T-cell (primary cell): ENCODE measurements around the gene SEMA4D. TPM values are rescaled to one million over a fixed set of nuclear protein-coding genes. Genes with fewer than 3 reads are reported as not detected.

Experiments used
- ATAC-seq, 4 experiments: fragments of 200-7000 bp in 3 of 4; fragments of 150-1000 bp in 1 of 4; cut with Tn5 transposase; replicated peaks in 1 of 4; 1 replicate in 3 of 4; 2 replicates in 1 of 4; pipeline ENCODE4 v1.10.0; 2021; ENCODE audit warnings: moderate library complexity in 3 of 4, mild to moderate bottlenecking in 2 of 4, moderate number of reproducible peaks in 1 of 4
- CTCF ChIA-PET, 2 donors: fragments of 300-600 bp; sonication (Branson Sonifier 250); formaldehyde crosslinking; loops; one replicate each; lab custom pipeline; 2022; ENCODE audit warnings: antibody characterized with exemption in 2 of 2; lab: Charles Lee
- POLR2A ChIA-PET, 2 donors: fragments of 300-600 bp; sonication (Branson Sonifier 250); formaldehyde crosslinking; loops; one replicate each; lab custom pipeline; 2022; ENCODE audit warnings: antibody characterized with exemption in 2 of 2; lab: Charles Lee
- DNase-seq, 35 experiments: peaks; one replicate each; pipeline versions ENCODE4 v3.0.0 to v3.0.0-alpha.2; 2013 to 2023
- H3K27ac ChIP-seq: one replicate; pipeline ENCODE4 v1.5.1; 2013; ENCODE audit warnings: low read length
- H3K27me3 ChIP-seq, 2 experiments: replicated peaks in 1 of 2; 1 replicate in 1 of 2; 2 replicates in 1 of 2; pipeline versions ENCODE4 v1.6.1 to v1.7.0; 2013; ENCODE audit warnings: low read length in 1 of 2, mixed read lengths in 1 of 2; ENCODE audit not compliant: control insufficient read depth in 2 of 2, insufficient read depth in 2 of 2; ENCODE audit errors: extremely low read depth in 1 of 2
- H3K36me3 ChIP-seq, 2 donors: 1 replicate in 1 of 2; 2 replicates in 1 of 2; pipeline versions ENCODE4 v1.6.1 to v1.7.0; 2013; ENCODE audit warnings: low read length in 1 of 2; ENCODE audit not compliant: control insufficient read depth in 2 of 2, insufficient read depth in 1 of 2; ENCODE audit errors: extremely low read depth in 1 of 2
- H3K4me1 ChIP-seq, 2 experiments: 1 replicate in 1 of 2; 2 replicates in 1 of 2; pipeline versions ENCODE4 v1.6.1 to v1.7.0; 2013; ENCODE audit warnings: low read length in 2 of 2, mixed read lengths in 1 of 2; ENCODE audit not compliant: insufficient read depth in 2 of 2, control insufficient read depth in 1 of 2; ENCODE audit errors: extremely low read depth in 1 of 2
- H3K4me3 ChIP-seq, 2 donors: 1 replicate in 1 of 2; 2 replicates in 1 of 2; pipeline versions ENCODE4 v1.5.1 to v1.7.0; 2013; ENCODE audit warnings: mild to moderate bottlenecking in 2 of 2, low read length in 1 of 2, moderate library complexity in 1 of 2; ENCODE audit not compliant: control insufficient read depth in 1 of 2; ENCODE audit errors: extremely low read depth in 1 of 2
- H3K9me3 ChIP-seq: 2 replicates; pipeline ENCODE4 v1.7.0; 2013
- H3K27ac Mint-ChIP-seq, 2 donors: one replicate each; pipeline ENCODE4 v1.8.0; 2020 to 2021; ENCODE audit warnings: mild to moderate bottlenecking in 2 of 2, mixed read lengths in 2 of 2
- H3K27me3 Mint-ChIP-seq, 2 donors: one replicate each; pipeline ENCODE4 v1.8.0; 2021 to 2022; ENCODE audit warnings: mixed read lengths in 2 of 2
- H3K36me3 Mint-ChIP-seq: one replicate; pipeline ENCODE4 v1.8.0; 2021; ENCODE audit warnings: mixed read lengths
- H3K4me1 Mint-ChIP-seq, 3 donors: one replicate each; pipeline ENCODE4 v1.8.0; 2020 to 2022; ENCODE audit warnings: mixed read lengths in 3 of 3, mild to moderate bottlenecking in 1 of 3
- H3K4me3 Mint-ChIP-seq, 3 donors: one replicate each; pipeline ENCODE4 v1.8.0; 2020 to 2022; ENCODE audit warnings: mild to moderate bottlenecking in 3 of 3, mixed read lengths in 3 of 3, moderate library complexity in 3 of 3
- H3K9me3 Mint-ChIP-seq, 3 donors: one replicate each; pipeline ENCODE4 v1.8.0; 2020 to 2022; ENCODE audit warnings: mixed read lengths in 3 of 3
- WGBS: methylation state at CpG from one replicate; pipeline ENCODE4 v1.1.5; 2013; ENCODE audit warnings: missing lambda C conversion rate; ENCODE audit not compliant: insufficient coverage; 5-methylcytosine and 5-hydroxymethylcytosine counted together
- total RNA-seq, 35 experiments: library from RNA in 6 of 35; stranded (reverse) in 6 of 35; fragments of 120-200 nt in 1 of 35; gene quantifications; one replicate each; pipeline versions ENCODE4 v1.2.1 to v1.2.4 and lab custom pipeline; 2013 to 2026

SEMA4D gene
- total RNA-seq, 5 donors from 2014 or later (not counting 1 experiment from before 2014, with no cell fraction given) = 347 to 585 (median 434) TPM

DNA sequence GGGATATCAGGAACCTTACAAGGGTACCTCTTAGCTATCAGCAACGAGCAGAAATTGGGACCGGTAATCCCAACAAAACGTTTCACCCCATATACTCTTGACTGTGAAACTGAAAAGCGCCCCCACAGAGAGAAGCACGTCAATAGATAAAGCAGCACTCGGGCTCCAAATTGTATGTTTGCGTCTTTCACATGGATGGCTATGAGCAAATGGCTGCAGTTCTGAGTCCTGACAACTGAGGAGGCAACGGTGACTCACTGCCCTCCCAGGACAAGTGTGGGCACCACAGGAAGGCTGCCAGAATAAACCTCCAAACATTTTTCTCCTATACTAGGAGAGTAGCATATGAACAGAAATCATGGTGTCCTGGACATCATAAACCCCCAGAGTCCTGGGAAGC lies 36.6 kb downstream of the SEMA4D start:
- no peaks in the 10 kb centered on the region for H3K27me3 ChIP-seq
- ATAC-seq (peak in 1 of 4 experiments; percentile 13), DNase-seq (peak in 1 of 35 experiments; percentile 40)
- Mint-ChIP-seq H3K27me3 (no peaks in the 10 kb centered on the region), H3K9me3 (no peaks in the 10 kb centered on the region), H3K36me3 (peaks cover 32% of the 10 kb centered on the region), H3K27ac (peak overlapping the region; percentile 96 to 97), H3K4me1 (peaks cover 98% of the 10 kb centered on the region in 3 donors), H3K4me3 (peak overlapping the region in 2 of 3 donors; percentile 15 to 49)
- 52% methylated on average over 4 of the region's 8 CpGs for WGBS
- no peaks in the 10 kb centered on the region for H3K9me3 ChIP-seq
- peak overlapping the region; percentile 44 for H3K27ac ChIP-seq
- H3K4me3 ChIP-seq = no peak overlapping the region
- H3K36me3 ChIP-seq = peaks cover 10 to 32% of the 10 kb centered on the region in 2 donors
- CTCF ChIA-PET = no interaction called here
- H3K4me1 ChIP-seq = peaks cover 70 to 98% of the 10 kb centered on the region in 2 experiments
- POLR2A ChIA-PET = no interaction called here

DNA sequence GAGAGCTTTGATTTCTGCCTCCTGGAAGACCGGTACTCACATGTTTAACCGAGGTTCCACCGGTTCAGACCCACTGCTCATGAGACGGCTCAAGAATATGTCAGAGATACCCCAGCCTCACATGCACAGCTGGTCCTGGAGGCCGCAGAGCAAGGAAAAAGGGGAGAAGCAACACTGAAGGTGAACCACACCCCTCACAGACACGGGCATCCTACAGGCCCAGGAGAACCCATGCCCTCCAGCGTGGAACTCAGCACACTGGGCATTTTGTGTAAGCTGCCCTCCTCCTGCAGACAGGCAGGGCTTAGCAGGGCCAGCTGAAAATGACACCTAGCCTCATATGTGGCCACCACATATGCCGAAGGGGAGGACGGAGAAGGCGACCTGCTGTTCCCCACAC lies 37.4 kb downstream of the SEMA4D start:
- Mint-ChIP-seq H3K9me3 (no peaks in the 10 kb centered on the region), H3K27ac (peak overlapping the region; percentile 96 to 97), H3K36me3 (peaks cover 29% of the 10 kb centered on the region), H3K4me3 (peak overlapping the region in 2 of 3 donors; percentile 19 to 49), H3K27me3 (no peaks in the 10 kb centered on the region), H3K4me1 (peaks cover 98% of the 10 kb centered on the region in 3 donors)
- Histone ChIP-seq H3K27me3 (no peaks in the 10 kb centered on the region), H3K4me1 (peaks cover 70 to 98% of the 10 kb centered on the region in 2 experiments), H3K4me3 (no peak overlapping the region), H3K36me3 (peaks cover 6 to 31% of the 10 kb centered on the region in 2 donors), H3K27ac (peak overlapping the region; percentile 20), H3K9me3 (no peaks in the 10 kb centered on the region)
- ATAC-seq (no peak), DNase-seq (no peak)
- POLR2A ChIA-PET = interaction anchor here in 1 of 2 donors (0.6 kb wide), 1 partner anchor 27 kb away, joined by 3 read pairs; no protein-coding TSS in a partner anchor
- CTCF ChIA-PET = no interaction called here
- 84% methylated on average over 7 of the region's 10 CpGs for WGBS

DNA sequence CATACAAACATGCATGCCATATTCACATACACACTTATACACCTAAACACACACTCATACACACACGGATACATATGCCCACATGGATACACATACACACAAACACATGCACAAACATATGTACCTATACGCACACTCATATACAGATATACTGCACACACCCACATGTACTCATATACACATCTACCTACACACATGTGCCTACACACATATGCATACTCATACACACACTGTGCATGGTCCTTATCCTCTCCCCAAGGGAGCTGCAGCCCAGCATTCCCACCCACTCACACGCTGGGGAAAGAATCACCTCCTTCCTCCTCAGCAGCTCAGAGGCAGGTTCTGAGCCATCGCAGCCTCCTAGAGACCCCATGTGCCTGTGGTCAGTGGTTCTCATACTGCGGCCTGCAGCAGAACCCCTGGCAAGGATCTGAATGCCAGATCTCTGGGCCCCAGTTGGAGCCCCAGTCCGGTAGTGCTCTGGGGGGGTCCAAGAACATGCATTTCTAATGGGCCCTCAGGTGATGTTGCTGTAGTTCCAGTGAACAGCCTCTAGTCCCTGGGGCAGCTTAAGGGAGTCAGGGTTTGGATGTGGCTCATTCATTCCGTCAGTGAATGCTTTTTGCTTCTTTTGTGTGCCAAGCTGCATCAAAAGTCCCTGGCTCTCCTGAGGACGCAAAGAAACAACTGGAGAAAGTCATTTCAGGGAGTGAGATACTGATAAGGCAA lies 39.0 kb downstream of the SEMA4D start:
- H3K4me3 Mint-ChIP-seq = peak overlapping the region in 1 of 3 donors; percentile 49

DNA sequence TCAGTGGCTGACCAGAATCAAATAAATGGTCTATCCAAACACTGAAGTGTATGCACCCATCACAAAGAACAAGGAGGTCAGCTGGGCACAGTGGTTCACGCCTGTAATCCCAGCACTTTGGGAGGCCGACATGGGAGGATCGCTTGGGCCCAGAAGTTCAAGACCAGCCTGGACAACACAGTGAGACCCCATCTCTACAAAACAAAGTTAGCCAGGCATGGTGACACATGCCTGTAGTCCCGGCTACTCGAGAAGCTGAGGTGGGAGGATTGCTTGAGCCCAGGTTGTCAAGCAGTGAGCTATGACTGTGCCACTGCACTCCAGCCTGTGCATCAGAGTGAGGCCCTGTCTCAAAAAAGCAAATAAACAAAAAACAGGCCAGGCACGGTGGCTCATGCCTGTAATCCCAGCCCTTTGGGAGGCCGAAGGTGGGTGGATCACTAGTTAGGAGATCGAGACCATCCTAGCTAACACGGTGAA lies 40.5 kb downstream of the SEMA4D start:
- H3K4me1 Mint-ChIP-seq = peaks cover 96 to 98% (median 97%) of the 10 kb centered on the region in 3 donors
- ChIA-PET CTCF (interaction anchor here in 1 of 2 donors (0.6 to 2.2 kb wide), 4 partner anchors 28 to 135 kb away, joined by 3 to 10 read pairs (median 3); no protein-coding TSS in a partner anchor), POLR2A (interaction anchor here in 1 of 2 donors (0.6 kb wide), 3 partner anchors 9 to 12 kb away, joined by 3 read pairs; no protein-coding TSS in a partner anchor)
- DNase-seq = no peak
- Histone ChIP-seq H3K4me3 (no peak overlapping the region), H3K36me3 (peaks cover 14 to 49% of the 10 kb centered on the region in 2 donors), H3K9me3 (no peaks in the 10 kb centered on the region), H3K4me1 (peaks cover 67 to 98% of the 10 kb centered on the region in 2 experiments), H3K27ac (peak overlapping the region; percentile 81), H3K27me3 (no peaks in the 10 kb centered on the region)
- peak overlapping the region; percentile 96 to 97 for H3K27ac Mint-ChIP-seq
- no peaks in the 10 kb centered on the region for H3K27me3 Mint-ChIP-seq
- WGBS = 80% methylated on average over 2 of the region's 9 CpGs
- H3K9me3 Mint-ChIP-seq = no peaks in the 10 kb centered on the region
- H3K4me3 Mint-ChIP-seq = peak overlapping the region in 2 of 3 donors; percentile 32 to 72
- ATAC-seq = peak in 1 of 4 experiments; percentile 2
- peaks cover 27% of the 10 kb centered on the region for H3K36me3 Mint-ChIP-seq

More for the DNA sequence above, 39.0 kb downstream of the SEMA4D start:
- POLR2A ChIA-PET = no interaction called here
- Mint-ChIP-seq H3K27me3 (no peaks in the 10 kb centered on the region), H3K4me1 (peaks cover 98% of the 10 kb centered on the region in 3 donors), H3K27ac (peak overlapping the region; percentile 96 to 97), H3K36me3 (peaks cover 25% of the 10 kb centered on the region), H3K9me3 (no peaks in the 10 kb centered on the region)
- Histone ChIP-seq H3K36me3 (peaks cover 11 to 41% of the 10 kb centered on the region in 2 donors), H3K27me3 (no peaks in the 10 kb centered on the region), H3K4me1 (peaks cover 70 to 98% of the 10 kb centered on the region in 2 experiments), H3K9me3 (no peaks in the 10 kb centered on the region), H3K27ac (peak overlapping the region; percentile 4), H3K4me3 (no peak overlapping the region)
- WGBS = 89% methylated on average over 8 of the region's 8 CpGs
- no peak for ATAC-seq
- CTCF ChIA-PET = interaction anchor here in 1 of 2 donors (1.3 kb wide), 1 partner anchor 90 kb away, joined by 3 read pairs; no protein-coding TSS in a partner anchor
- DNase-seq = no peak

DNA sequence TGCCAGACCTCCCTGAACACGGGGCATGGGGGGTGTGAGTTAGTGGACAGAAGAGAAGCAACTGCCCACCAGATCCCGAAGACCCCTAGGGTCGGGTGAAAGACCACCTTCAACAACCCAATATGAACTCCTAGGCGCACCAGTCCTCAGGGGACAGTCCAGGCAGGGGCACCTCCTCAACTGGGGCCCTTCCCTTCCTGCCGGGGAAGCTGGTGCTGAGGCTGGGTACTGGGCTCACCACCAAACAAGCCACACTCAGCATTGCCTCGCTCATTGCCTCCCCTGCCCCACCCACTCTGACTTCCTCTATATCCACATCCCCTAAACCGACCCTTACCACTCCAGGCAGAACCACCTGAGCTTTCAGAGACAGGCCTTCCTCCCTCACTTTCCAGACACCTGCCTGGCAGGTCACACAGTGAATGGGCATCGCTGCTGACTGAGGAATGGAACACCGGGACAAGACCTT lies 42.5 kb downstream of the SEMA4D start:
- ATAC-seq (peak; percentile 62 to 71 (median 66)), DNase-seq (peak in 34 of 35 experiments; percentile 27 to 72 (median 53))
- Mint-ChIP-seq H3K4me3 (peak overlapping the region; percentile 32 to 72 (median 69)), H3K27me3 (no peaks in the 10 kb centered on the region), H3K4me1 (peaks cover 96 to 97% (median 97%) of the 10 kb centered on the region in 3 donors), H3K9me3 (no peaks in the 10 kb centered on the region), H3K36me3 (peaks cover 32% of the 10 kb centered on the region), H3K27ac (peak overlapping the region; percentile 96 to 97)
- Histone ChIP-seq H3K4me1 (peaks cover 63 to 89% of the 10 kb centered on the region in 2 experiments), H3K36me3 (peaks cover 18 to 58% of the 10 kb centered on the region in 2 donors), H3K9me3 (no peaks in the 10 kb centered on the region), H3K4me3 (peak overlapping the region; percentile 2 to 8), H3K27ac (peak overlapping the region; percentile 81), H3K27me3 (no peaks in the 10 kb centered on the region)
- WGBS = 37% methylated on average over 6 of the region's 9 CpGs
- CTCF ChIA-PET = interaction anchor here in 1 of 2 donors (0.8 to 2.2 kb wide), 3 partner anchors 24 to 94 kb away, joined by 3 to 10 read pairs (median 9); no protein-coding TSS in a partner anchor
- POLR2A ChIA-PET = interaction anchor here (0.6 kb wide), 2 partner anchors 35 to 66 kb away, joined by 3 to 4 read pairs; no protein-coding TSS in a partner anchor
